ENCODE results near the gene TMEM87A.
"Not testable (repeated sequence)": the region's sequence is repeated elsewhere in the genome, so short reads cannot be mapped to it uniquely, and the experiment has no call there.

The TMEM87A gene

GRCh38 chr15:42270996-42271395 lies 2.2 kb downstream of the TMEM87A start:
- no peak for DNase-seq (ENCODE audit: low spot score)

GRCh38 chr15:42270551-42270950 lies 2.7 kb downstream of the TMEM87A start:
- DNase-seq (ENCODE audit: low spot score), result no peak

GRCh38 chr15:42267286-42267685 lies 5.9 kb downstream of the TMEM87A start:
- no peak for DNase-seq (ENCODE audit: low spot score)

- DNase-seq (ENCODE audit: low spot score), result no peak
Observed at GRCh38 chr15:42264795-42265194, 8.4 kb downstream of the TMEM87A start.

GRCh38 chr15:42253300-42253699 lies 19.9 kb downstream of the TMEM87A start:
- DNase-seq (ENCODE audit: low spot score), result no peak

GRCh38 chr15:42240823-42241222 lies 32.4 kb downstream of the TMEM87A start:
- DNase-seq (ENCODE audit: low spot score), result no peak

GRCh38 chr15:42239528-42240182 lies 33.6 kb downstream of the TMEM87A start:
- DNase-seq (ENCODE audit: low spot score), result no peak

- DNase-seq (ENCODE audit: low spot score), result no peak
Observed at GRCh38 chr15:42233107-42233506, 40.1 kb downstream of the TMEM87A start.

GRCh38 chr15:42232606-42233005 lies 40.6 kb downstream of the TMEM87A start:
- no peak for DNase-seq (ENCODE audit: low spot score)

GRCh38 chr15:42231088-42231487 lies 42.1 kb downstream of the TMEM87A start:
- no peak for DNase-seq (ENCODE audit: low spot score)

- DNase-seq (ENCODE audit: low spot score), result not testable (repeated sequence)
Observed at GRCh38 chr15:42228981-42229380, 44.3 kb downstream of the TMEM87A start.

- DNase-seq (ENCODE audit: low spot score), result no peak
Observed at GRCh38 chr15:42228036-42228435, 45.2 kb downstream of the TMEM87A start.

- no peak for DNase-seq (ENCODE audit: low spot score)
Observed at GRCh38 chr15:42226648-42227047, 46.6 kb downstream of the TMEM87A start.

- no peak for DNase-seq (ENCODE audit: low spot score)
Observed at GRCh38 chr15:42220216-42220615, 53.0 kb downstream of the TMEM87A start.

GRCh38 chr15:42218953-42219592 lies 54.2 kb downstream of the TMEM87A start:
- no peak for DNase-seq (ENCODE audit: low spot score)

- DNase-seq (ENCODE audit: low spot score), result no peak
Observed at GRCh38 chr15:42217568-42217967, 55.7 kb downstream of the TMEM87A start.

- no peak for DNase-seq (ENCODE audit: low spot score)
Observed at GRCh38 chr15:42215913-42216829, 57.1 kb downstream of the TMEM87A start.

- no peak for DNase-seq (ENCODE audit: low spot score)
Observed at GRCh38 chr15:42214600-42214999, 58.6 kb downstream of the TMEM87A start.

- DNase-seq (ENCODE audit: low spot score), result no peak
Observed at GRCh38 chr15:42213511-42213910, 59.7 kb downstream of the TMEM87A start.

GRCh38 chr15:42210696-42211095 lies 62.5 kb downstream of the TMEM87A start:
- DNase-seq (ENCODE audit: low spot score), result no peak

GRCh38 chr15:42207674-42208579 lies 65.3 kb downstream of the TMEM87A start, which contains the start of gene VPS39:
VPS39 (minus strand) TSS chr15:42208304; CDS start chr15:42208153, 151 bp downstream.
- peak; percentile 93 for DNase-seq (ENCODE audit: low spot score)

GRCh38 chr15:42206406-42206805 lies 66.8 kb downstream of the TMEM87A start:
- DNase-seq (ENCODE audit: low spot score), result no peak

Data from iPS-NIHi11 (cell line).